HG03342 (cell line): ENCODE data around the gene BICD1.
"Not testable (repeated sequence)": the region's sequence is repeated elsewhere in the genome, so short reads cannot be mapped to it uniquely, and the experiment has no call there.

Source experiments
- ATAC-seq: cut with Tn5 transposase; IDR thresholded peaks from one replicate; pipeline ENCODE4 v1.9.1; 2021; ENCODE audit warnings: mild to moderate bottlenecking, moderate library complexity; ENCODE audit not compliant: unreplicated experiment

BICD1 gene

GRCh38 chr12:32183650-32184049, 77.0 kb downstream of the BICD1 start:
- ATAC-seq = no peak

- ATAC-seq = not testable (repeated sequence)
Observed at GRCh38 chr12:32187127-32187526, 80.5 kb downstream of the BICD1 start.

GRCh38 chr12:32191445-32191844, 84.8 kb downstream of the BICD1 start:
- ATAC-seq = no peak

- no peak for ATAC-seq
Observed at GRCh38 chr12:32196250-32197198, 89.9 kb downstream of the BICD1 start.

- ATAC-seq = no peak
Observed at GRCh38 chr12:32197421-32197820, 90.8 kb downstream of the BICD1 start.

GRCh38 chr12:32198555-32198954, 91.9 kb downstream of the BICD1 start:
- ATAC-seq = no peak

GRCh38 chr12:32201096-32201495, 94.4 kb downstream of the BICD1 start:
- no peak for ATAC-seq

GRCh38 chr12:32201976-32202375, 95.3 kb downstream of the BICD1 start:
- no peak for ATAC-seq

- ATAC-seq = no peak
Observed at GRCh38 chr12:32205731-32206130, 99.1 kb downstream of the BICD1 start.

- ATAC-seq = no peak
Observed at GRCh38 chr12:32208355-32208754, 101.7 kb downstream of the BICD1 start.

GRCh38 chr12:32211066-32211899, 104.6 kb downstream of the BICD1 start:
- no peak for ATAC-seq

GRCh38 chr12:32211900-32212156, 105.2 kb downstream of the BICD1 start:
- ATAC-seq = no peak

- no peak for ATAC-seq
Observed at GRCh38 chr12:32214723-32215122, 108.1 kb downstream of the BICD1 start.

GRCh38 chr12:32217354-32218310, 111.0 kb downstream of the BICD1 start:
- ATAC-seq = no peak

GRCh38 chr12:32223941-32224340, 117.3 kb downstream of the BICD1 start:
- no peak for ATAC-seq

GRCh38 chr12:32226768-32227167, 120.1 kb downstream of the BICD1 start:
- ATAC-seq = no peak

- ATAC-seq = no peak
Observed at GRCh38 chr12:32229971-32230612, 123.4 kb downstream of the BICD1 start.

GRCh38 chr12:32230613-32230993, 124.0 kb downstream of the BICD1 start:
- ATAC-seq = no peak

- not testable (repeated sequence) for ATAC-seq
Observed at GRCh38 chr12:32231361-32231760, 124.7 kb downstream of the BICD1 start.

- ATAC-seq = no peak
Observed at GRCh38 chr12:32233568-32233967, 126.9 kb downstream of the BICD1 start.
